Stimulated activated naive B cell treated with anti-CD40 and anti-IgM and Interleukin-4, amounts not matched to agents 10 μg/mL and 1 μg/mL and 100 μg/mL, for 72 hours (primary cell): ENCODE results near the gene ERBB4.

Experiments
- ATAC-seq, 2 donors: fragments of 150-1000 bp; cut with Tn5 transposase; replicated peaks; 2 replicates each; pipeline ENCODE4 v1.10.0; 2021; ENCODE audit warnings: moderate library complexity in 1 of 2
- DNase-seq: peaks from one replicate; pipeline ENCODE4 v3.0.0; 2021
- H3K27ac Mint-ChIP-seq: one replicate; pipeline ENCODE4 v1.8.0; 2022; ENCODE audit warnings: mild to moderate bottlenecking, mixed read lengths
- H3K27me3 Mint-ChIP-seq, 2 donors: one replicate each; pipeline ENCODE4 v1.8.0; 2022; ENCODE audit warnings: mixed read lengths in 2 of 2
- H3K36me3 Mint-ChIP-seq, 2 donors: one replicate each; pipeline ENCODE4 v1.8.0; 2022; ENCODE audit warnings: mixed read lengths in 2 of 2, mild to moderate bottlenecking in 1 of 2
- H3K4me1 Mint-ChIP-seq, 2 donors: one replicate each; pipeline ENCODE4 v1.8.0; 2022; ENCODE audit warnings: mixed read lengths in 2 of 2, mild to moderate bottlenecking in 1 of 2
- H3K4me3 Mint-ChIP-seq, 2 donors: one replicate each; pipeline ENCODE4 v1.8.0; 2022; ENCODE audit warnings: mild to moderate bottlenecking in 2 of 2, mixed read lengths in 2 of 2, moderate library complexity in 1 of 2
- H3K9me3 Mint-ChIP-seq, 2 donors: one replicate each; pipeline ENCODE4 v1.8.0; 2022; ENCODE audit warnings: mixed read lengths in 2 of 2, mild to moderate bottlenecking in 1 of 2

Gene ERBB4

GRCh38 chr2:212299333-212299732 lies 239.3 kb downstream of the ERBB4 start:
- Mint-ChIP-seq H3K4me1 (no peaks in the 10 kb centered on the region), H3K27ac (no peak overlapping the region), H3K9me3 (no peaks in the 10 kb centered on the region), H3K4me3 (no peak overlapping the region), H3K36me3 (no peaks in the 10 kb centered on the region), H3K27me3 (no peaks in the 10 kb centered on the region)
- ATAC-seq (no peak), DNase-seq (no peak)

GRCh38 chr2:212295571-212295970 lies 243.0 kb downstream of the ERBB4 start:
- Mint-ChIP-seq H3K4me1 (no peaks in the 10 kb centered on the region), H3K27me3 (no peaks in the 10 kb centered on the region), H3K27ac (no peak overlapping the region), H3K9me3 (no peaks in the 10 kb centered on the region), H3K36me3 (no peaks in the 10 kb centered on the region), H3K4me3 (no peak overlapping the region)
- no peak for DNase-seq
- ATAC-seq: no peak

GRCh38 chr2:212294816-212295215 lies 243.8 kb downstream of the ERBB4 start:
- H3K4me1 Mint-ChIP-seq: no peaks in the 10 kb centered on the region
- H3K36me3 Mint-ChIP-seq: no peaks in the 10 kb centered on the region
- H3K27me3 Mint-ChIP-seq: no peaks in the 10 kb centered on the region
- no peak overlapping the region for H3K27ac Mint-ChIP-seq
- no peak for ATAC-seq
- no peak overlapping the region for H3K4me3 Mint-ChIP-seq
- DNase-seq: no peak
- H3K9me3 Mint-ChIP-seq: no peaks in the 10 kb centered on the region

GRCh38 chr2:212289301-212289700 lies 249.3 kb downstream of the ERBB4 start:
- no peak overlapping the region for H3K27ac Mint-ChIP-seq
- no peak overlapping the region for H3K4me3 Mint-ChIP-seq
- no peaks in the 10 kb centered on the region for H3K4me1 Mint-ChIP-seq
- no peak for DNase-seq
- no peaks in the 10 kb centered on the region for H3K36me3 Mint-ChIP-seq
- no peaks in the 10 kb centered on the region for H3K9me3 Mint-ChIP-seq
- H3K27me3 Mint-ChIP-seq: no peaks in the 10 kb centered on the region
- no peak for ATAC-seq

- DNase-seq (no peak), ATAC-seq (no peak)
- Mint-ChIP-seq H3K9me3 (no peaks in the 10 kb centered on the region), H3K27ac (no peak overlapping the region), H3K4me1 (no peaks in the 10 kb centered on the region), H3K4me3 (no peak overlapping the region), H3K36me3 (no peaks in the 10 kb centered on the region), H3K27me3 (no peaks in the 10 kb centered on the region)
Observed at GRCh38 chr2:212288308-212288707, 250.3 kb downstream of the ERBB4 start.

GRCh38 chr2:212284166-212284565 lies 254.4 kb downstream of the ERBB4 start:
- Mint-ChIP-seq H3K27ac (no peak overlapping the region), H3K9me3 (no peaks in the 10 kb centered on the region), H3K4me1 (no peaks in the 10 kb centered on the region), H3K4me3 (no peak overlapping the region), H3K27me3 (no peaks in the 10 kb centered on the region), H3K36me3 (no peaks in the 10 kb centered on the region)
- DNase-seq: no peak
- ATAC-seq: no peak

GRCh38 chr2:212282671-212283261 lies 255.8 kb downstream of the ERBB4 start:
- ATAC-seq: no peak
- H3K9me3 Mint-ChIP-seq: no peaks in the 10 kb centered on the region
- no peak overlapping the region for H3K27ac Mint-ChIP-seq
- no peaks in the 10 kb centered on the region for H3K27me3 Mint-ChIP-seq
- H3K4me1 Mint-ChIP-seq: no peaks in the 10 kb centered on the region
- H3K36me3 Mint-ChIP-seq: no peaks in the 10 kb centered on the region
- no peak for DNase-seq
- no peak overlapping the region for H3K4me3 Mint-ChIP-seq

- Mint-ChIP-seq H3K36me3 (no peaks in the 10 kb centered on the region), H3K4me3 (no peak overlapping the region), H3K4me1 (no peaks in the 10 kb centered on the region), H3K27ac (no peak overlapping the region), H3K27me3 (no peaks in the 10 kb centered on the region), H3K9me3 (no peaks in the 10 kb centered on the region)
- DNase-seq: no peak
- ATAC-seq: no peak
Observed at GRCh38 chr2:212276813-212277212, 261.8 kb downstream of the ERBB4 start.

GRCh38 chr2:212274215-212274614 lies 264.4 kb downstream of the ERBB4 start:
- H3K4me3 Mint-ChIP-seq: no peak overlapping the region
- no peak overlapping the region for H3K27ac Mint-ChIP-seq
- ATAC-seq (no peak), DNase-seq (no peak)
- H3K27me3 Mint-ChIP-seq: no peaks in the 10 kb centered on the region
- no peaks in the 10 kb centered on the region for H3K36me3 Mint-ChIP-seq
- no peaks in the 10 kb centered on the region for H3K9me3 Mint-ChIP-seq
- H3K4me1 Mint-ChIP-seq: no peaks in the 10 kb centered on the region

- no peaks in the 10 kb centered on the region for H3K36me3 Mint-ChIP-seq
- H3K9me3 Mint-ChIP-seq: no peaks in the 10 kb centered on the region
- no peaks in the 10 kb centered on the region for H3K4me1 Mint-ChIP-seq
- DNase-seq (no peak), ATAC-seq (no peak)
- no peak overlapping the region for H3K27ac Mint-ChIP-seq
- no peak overlapping the region for H3K4me3 Mint-ChIP-seq
- H3K27me3 Mint-ChIP-seq: no peaks in the 10 kb centered on the region
Observed at GRCh38 chr2:212271583-212271982, 267.0 kb downstream of the ERBB4 start.

GRCh38 chr2:212269005-212269404 lies 269.6 kb downstream of the ERBB4 start:
- Mint-ChIP-seq H3K4me3 (no peak overlapping the region), H3K27ac (no peak overlapping the region), H3K36me3 (no peaks in the 10 kb centered on the region), H3K9me3 (no peaks in the 10 kb centered on the region), H3K4me1 (no peaks in the 10 kb centered on the region), H3K27me3 (no peaks in the 10 kb centered on the region)
- DNase-seq (no peak), ATAC-seq (no peak)

- no peak for DNase-seq
- Mint-ChIP-seq H3K9me3 (no peaks in the 10 kb centered on the region), H3K27me3 (no peaks in the 10 kb centered on the region), H3K4me1 (no peaks in the 10 kb centered on the region), H3K4me3 (no peak overlapping the region), H3K27ac (no peak overlapping the region), H3K36me3 (no peaks in the 10 kb centered on the region)
- no peak for ATAC-seq
Observed at GRCh38 chr2:212266297-212266696, 272.3 kb downstream of the ERBB4 start.

- H3K36me3 Mint-ChIP-seq: no peaks in the 10 kb centered on the region
- no peak for DNase-seq
- ATAC-seq: no peak
- H3K27ac Mint-ChIP-seq: no peak overlapping the region
- no peaks in the 10 kb centered on the region for H3K4me1 Mint-ChIP-seq
- no peak overlapping the region for H3K4me3 Mint-ChIP-seq
- no peaks in the 10 kb centered on the region for H3K9me3 Mint-ChIP-seq
- H3K27me3 Mint-ChIP-seq: no peaks in the 10 kb centered on the region
Observed at GRCh38 chr2:212265777-212266176, 272.8 kb downstream of the ERBB4 start.

- no peaks in the 10 kb centered on the region for H3K27me3 Mint-ChIP-seq
- no peaks in the 10 kb centered on the region for H3K36me3 Mint-ChIP-seq
- H3K4me3 Mint-ChIP-seq: no peak overlapping the region
- no peaks in the 10 kb centered on the region for H3K4me1 Mint-ChIP-seq
- no peak for DNase-seq
- ATAC-seq: no peak
- no peak overlapping the region for H3K27ac Mint-ChIP-seq
- no peaks in the 10 kb centered on the region for H3K9me3 Mint-ChIP-seq
Observed at GRCh38 chr2:212264187-212264586, 274.4 kb downstream of the ERBB4 start.

- H3K27ac Mint-ChIP-seq: no peak overlapping the region
- H3K36me3 Mint-ChIP-seq: no peaks in the 10 kb centered on the region
- H3K9me3 Mint-ChIP-seq: no peaks in the 10 kb centered on the region
- H3K27me3 Mint-ChIP-seq: no peaks in the 10 kb centered on the region
- H3K4me1 Mint-ChIP-seq: no peaks in the 10 kb centered on the region
- ATAC-seq (no peak), DNase-seq (no peak)
- H3K4me3 Mint-ChIP-seq: no peak overlapping the region
Observed at GRCh38 chr2:212259226-212259625, 279.4 kb downstream of the ERBB4 start.

GRCh38 chr2:212254339-212254738 lies 284.3 kb downstream of the ERBB4 start:
- Mint-ChIP-seq H3K27me3 (no peaks in the 10 kb centered on the region), H3K4me3 (no peak overlapping the region), H3K36me3 (no peaks in the 10 kb centered on the region), H3K27ac (no peak overlapping the region), H3K9me3 (no peaks in the 10 kb centered on the region), H3K4me1 (no peaks in the 10 kb centered on the region)
- DNase-seq (no peak), ATAC-seq (no peak)
